Measurements from ENCODE around the gene C2orf68.
"Not testable (repeated sequence)": the region's sequence is repeated elsewhere in the genome, so short reads cannot be mapped to it uniquely, and the experiment has no call there.

The C2orf68 gene

DNA sequence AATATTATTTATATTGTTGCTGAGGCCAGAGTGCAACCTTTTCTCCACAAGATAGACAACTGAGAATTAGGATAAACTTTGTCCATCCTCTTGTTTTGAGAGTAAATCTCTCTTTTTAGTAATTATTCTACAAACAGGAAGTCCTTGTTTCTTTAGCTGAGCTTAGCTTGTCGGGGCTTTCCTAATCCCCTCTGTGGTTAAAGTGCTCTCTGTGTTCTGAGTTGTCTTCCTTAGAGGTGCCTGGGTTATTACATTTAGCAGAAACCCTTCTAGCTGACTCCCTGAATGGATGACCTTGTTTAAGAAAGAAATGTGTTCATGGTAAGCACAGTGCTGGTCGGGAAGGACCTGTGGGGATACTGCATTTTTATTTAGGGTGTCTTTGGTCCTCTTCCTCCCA, 16.8 kb upstream of the C2orf68 start:
- no peak for DNase-seq

DNA sequence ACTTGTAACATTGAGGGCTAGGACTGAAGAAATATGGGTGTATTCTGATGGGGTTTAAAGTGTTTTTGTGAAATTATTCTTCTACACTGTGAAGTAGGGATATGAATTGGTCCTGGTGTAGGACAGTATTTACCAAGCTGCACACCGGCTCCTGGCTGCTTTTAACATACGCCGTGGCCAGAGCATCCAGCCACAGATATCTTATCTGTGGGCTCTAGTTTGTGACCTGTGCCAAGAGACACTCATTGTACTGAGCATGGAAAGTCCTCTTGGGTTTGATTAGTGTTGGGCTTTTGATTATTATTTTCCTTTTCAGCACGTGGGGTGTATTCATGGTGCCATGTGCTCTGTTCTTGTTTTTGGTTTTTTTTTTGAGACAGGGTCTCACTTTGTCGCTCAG, 12.1 kb upstream of the C2orf68 start:
- no peak for DNase-seq

GRCh38 chr2:85621338-85621737, 9.5 kb upstream of the C2orf68 start:
- DNase-seq, result no peak

- no peak for DNase-seq
Observed at GRCh38 chr2:85619617-85620016, 7.8 kb upstream of the C2orf68 start.

DNA sequence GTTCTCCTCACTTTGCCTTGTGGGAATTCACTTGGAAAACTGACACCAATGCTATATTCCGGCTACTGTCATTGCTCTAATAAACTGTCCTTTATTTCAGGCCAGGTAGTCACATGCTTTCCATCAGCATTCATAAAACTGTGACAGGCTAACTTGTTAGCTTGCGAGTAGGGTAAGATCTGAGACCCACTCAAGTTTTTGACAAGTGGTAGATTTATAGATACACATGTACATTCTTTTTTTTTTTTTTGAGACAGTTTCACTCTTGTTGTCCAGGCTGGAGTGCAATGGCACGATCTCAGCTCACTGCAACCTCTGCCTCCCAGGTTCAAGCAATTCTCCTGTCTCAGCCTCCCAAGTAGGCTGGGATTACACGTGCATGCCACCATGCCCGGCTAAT, 5.9 kb upstream of the C2orf68 start:
- DNase-seq, result not testable (repeated sequence)

DNA sequence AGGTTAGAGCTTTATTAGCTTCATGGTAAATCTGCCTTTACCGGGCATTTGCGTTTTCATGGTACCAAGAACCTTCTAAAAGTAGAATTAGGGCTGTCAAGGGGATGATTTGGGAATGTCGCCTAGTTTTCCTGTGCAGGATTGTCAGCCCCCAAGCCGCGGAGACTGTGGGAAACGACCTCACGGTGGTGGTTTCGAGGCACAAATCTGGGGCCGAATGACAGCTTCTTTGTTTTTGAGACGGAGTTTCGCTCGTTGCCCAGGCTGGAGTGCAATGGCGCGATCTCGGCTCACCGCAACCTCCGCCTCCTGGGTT, 3.5 kb upstream of the C2orf68 start:
- DNase-seq, result no peak

GRCh38 chr2:85614757-85615156, 2.9 kb upstream of the C2orf68 start:
- not testable (repeated sequence) for DNase-seq

DNA sequence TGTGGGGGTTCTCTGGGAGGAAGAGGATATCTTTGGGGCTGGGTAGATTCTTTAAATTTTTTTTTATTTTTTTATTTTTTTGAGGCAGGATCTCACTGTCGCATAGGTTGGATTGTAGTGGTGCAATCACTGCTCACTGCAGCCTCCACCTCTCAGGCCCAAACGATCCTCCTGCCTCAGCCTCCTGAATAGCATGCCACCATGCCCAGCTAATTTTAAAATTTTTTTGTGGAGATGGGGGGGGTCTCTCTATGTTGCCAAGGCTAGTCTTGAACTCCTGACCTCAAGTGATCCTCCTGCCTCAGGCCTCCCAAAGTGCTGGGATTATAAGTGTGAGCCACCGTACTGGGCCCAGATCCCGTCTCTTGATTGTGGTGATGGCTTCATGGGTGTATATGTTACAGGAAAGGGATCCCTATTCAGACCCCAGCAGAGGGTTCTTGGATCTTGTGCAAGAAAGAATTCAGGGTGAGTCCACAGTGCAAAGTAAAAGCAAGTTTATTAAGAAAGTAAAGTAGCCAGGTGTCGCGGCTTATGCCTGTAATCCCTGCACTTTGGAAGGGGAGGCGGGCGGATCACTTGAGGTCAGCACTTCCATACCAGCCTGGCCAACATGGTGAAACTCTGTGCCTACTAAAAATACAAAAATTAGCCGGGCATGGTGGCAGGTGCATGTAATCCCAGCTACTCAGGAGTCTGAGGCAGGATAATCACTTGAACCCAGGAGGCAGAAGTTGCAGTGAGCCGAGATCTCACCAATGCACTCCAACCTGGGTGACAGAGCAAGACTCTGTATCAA, 2.0 kb upstream of the C2orf68 start:
- DNase-seq, result no peak

GRCh38 chr2:85611217-85611704, 605 bp downstream of the C2orf68 start:
- DNase-seq, result no peak

DNA sequence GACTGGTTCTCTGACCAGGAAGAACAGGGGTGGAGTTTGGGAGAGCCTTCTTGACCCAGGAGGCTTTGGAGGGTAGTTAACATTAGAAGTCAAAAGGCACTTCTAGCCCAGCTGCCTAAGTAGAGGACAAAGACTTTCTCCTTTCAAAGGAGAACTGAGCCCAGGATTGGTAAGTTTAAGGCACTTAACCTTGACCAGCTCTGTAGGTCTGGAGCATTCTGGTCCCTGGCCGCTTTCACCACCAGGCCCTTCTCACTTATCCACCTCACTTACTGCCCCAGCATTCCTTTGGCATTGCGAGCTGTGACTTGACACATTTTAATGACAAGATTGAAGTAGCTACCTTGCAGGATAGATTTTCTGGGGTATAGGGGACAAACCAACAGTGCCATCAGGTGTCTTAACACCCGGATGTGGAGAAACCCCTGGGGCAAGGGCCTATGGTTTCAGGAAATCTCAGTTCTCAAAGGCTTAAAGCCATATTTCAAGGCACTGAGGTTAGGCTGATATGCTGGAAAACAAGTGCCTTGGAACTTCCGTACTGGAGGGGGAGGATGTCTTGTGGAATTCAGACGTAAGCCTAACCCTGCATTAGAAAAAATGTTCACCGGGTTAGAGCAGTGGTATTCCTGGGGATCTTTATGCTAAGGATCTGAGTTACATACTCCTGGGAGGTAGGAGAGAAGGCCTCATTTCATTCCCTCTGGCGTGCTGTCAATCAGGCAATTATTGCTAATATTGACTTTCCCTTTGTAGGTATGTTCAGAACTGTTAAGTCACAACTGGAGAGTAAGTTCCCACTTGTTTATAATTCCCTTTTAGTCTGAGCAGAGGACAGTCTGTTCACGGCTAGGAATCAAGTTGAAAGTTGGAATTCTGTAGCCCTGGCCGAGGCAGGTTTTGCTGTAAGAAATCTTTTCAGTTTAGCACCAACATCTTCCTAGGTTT, 4.3 kb downstream of the C2orf68 start:
- no peak for DNase-seq

DNA sequence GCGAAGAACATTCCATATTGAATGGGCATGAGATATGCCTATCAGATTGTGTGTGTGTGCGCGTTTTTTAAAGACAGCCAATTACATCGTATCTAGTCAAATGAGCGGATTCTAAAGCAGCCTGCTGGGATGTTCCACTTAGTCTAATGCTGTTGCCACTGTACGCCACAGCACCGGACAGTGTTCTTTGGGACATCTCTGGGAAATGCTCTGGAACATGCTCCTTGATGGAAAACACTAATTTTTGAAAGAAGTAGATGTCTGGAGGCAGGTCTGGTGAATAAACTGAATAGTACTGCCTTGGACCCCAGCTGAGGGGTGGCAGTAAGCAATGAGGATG, 5.8 kb downstream of the C2orf68 start:
- no peak for DNase-seq

DNA sequence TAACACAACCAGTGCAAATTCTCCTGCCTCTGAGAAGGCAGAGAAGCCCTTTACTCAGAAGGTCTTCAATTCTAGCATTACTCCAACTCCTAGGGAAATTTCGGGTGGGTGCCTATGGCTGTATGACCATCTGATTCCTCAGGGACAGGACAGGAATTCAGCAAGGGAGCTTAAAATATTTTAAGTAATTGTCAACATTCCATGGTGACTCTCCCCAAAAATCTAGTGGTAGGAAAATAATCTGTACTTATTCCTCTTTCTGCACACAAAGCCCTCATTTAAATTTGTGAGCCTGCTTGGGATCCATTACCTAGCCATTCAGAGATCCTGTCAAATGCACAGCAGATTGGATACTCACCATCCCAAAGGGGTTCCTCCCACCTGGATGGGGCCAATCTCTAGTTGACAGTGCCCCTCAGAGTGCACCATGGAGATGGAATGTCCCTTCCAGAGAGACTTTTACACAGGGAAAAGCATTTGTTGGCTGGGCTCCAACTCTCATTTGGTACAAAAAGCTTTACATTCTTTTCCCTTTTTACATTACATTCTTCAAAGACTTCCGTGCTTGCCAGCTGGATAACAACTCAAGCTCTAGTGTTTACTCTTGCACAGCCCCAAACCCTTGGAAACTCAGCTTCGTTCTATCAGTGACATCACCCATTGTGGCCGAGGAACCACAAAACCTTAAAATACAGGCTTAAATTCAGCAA, 6.3 kb downstream of the C2orf68 start:
- no peak for DNase-seq

DNA sequence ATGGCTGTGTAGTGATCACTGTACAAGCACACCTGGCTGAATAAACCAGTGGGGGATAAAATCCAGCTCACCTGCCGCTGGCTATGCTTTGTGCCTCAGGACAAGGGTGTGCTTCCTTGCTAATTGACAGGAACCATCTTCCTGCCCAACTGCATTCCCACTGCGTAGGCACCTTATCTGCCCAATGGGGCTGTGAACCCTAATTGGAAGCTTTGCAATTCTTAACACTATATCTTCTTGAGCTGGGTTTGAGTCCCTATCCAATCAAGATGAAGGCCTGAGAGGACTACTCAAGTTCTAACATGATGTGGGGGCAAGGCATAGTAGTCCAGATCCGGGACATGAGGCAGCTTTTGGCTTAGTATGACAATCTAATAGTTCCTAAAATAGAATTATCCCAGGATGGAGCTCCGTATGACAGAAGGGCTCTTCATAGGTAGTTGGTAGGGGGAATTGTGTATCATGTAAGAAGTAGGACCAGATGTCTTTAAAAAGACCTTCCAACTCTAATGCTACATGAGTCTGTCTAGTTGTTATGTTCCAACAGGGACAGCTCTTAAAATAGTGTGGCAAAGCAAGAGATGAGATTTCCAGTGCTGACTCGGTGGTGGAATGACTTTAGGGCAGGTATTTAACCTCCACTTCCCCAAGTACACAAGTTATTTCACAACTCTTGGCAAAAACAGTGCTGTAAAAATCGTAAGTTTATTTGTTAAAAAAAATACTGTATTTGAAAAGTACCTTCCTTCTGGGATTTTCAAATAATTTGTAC, 7.1 kb downstream of the C2orf68 start:
- DNase-seq, result no peak

- not testable (repeated sequence) for DNase-seq
Observed at GRCh38 chr2:85604133-85604444, 7.8 kb downstream of the C2orf68 start.

DNA sequence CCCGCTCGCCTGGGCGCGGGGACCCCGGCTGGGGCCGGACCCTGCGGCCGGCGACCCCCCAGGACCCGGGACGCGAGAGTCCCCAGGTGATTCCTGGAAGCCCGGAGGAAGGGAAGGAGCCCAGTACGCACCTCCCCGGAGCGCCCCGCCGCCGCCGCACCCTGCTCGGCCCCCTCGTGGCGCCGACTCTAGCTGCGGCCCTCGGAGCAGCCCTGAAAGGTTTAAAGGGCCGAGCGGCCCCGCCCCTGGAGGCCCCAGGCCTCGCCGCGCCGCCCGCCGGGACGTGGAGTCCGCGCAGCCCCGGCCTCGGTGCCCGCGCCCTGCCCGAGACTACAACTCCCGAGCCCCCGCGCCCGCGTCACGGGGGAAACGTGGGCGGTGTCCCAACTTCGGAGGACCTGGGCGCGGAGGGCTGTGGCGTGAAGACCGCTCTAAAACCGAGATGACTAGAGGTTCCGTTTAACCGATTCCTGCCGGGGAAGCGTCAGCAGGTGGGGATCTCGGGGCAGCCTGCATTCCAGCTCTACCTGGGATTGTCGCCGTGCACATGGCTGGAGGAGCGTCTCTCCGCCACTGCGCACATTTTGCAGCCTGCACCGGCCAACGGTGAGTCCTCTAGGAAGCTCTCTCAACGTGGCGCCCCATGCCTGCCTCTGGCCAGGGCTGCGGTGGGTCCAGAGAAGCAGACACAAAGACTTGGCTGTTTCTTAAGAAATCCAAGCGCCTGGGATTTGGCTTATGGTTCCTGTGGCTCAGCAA, 9.2 kb downstream of the C2orf68 start, which contains the start of gene TMEM150A:
Gene TMEM150A (minus strand): TSS at position 223 of the 759 bp plus-strand sequence. CDS start 750 bp downstream, outside the sequence.
- DNase-seq, result peak; percentile 71

DNA sequence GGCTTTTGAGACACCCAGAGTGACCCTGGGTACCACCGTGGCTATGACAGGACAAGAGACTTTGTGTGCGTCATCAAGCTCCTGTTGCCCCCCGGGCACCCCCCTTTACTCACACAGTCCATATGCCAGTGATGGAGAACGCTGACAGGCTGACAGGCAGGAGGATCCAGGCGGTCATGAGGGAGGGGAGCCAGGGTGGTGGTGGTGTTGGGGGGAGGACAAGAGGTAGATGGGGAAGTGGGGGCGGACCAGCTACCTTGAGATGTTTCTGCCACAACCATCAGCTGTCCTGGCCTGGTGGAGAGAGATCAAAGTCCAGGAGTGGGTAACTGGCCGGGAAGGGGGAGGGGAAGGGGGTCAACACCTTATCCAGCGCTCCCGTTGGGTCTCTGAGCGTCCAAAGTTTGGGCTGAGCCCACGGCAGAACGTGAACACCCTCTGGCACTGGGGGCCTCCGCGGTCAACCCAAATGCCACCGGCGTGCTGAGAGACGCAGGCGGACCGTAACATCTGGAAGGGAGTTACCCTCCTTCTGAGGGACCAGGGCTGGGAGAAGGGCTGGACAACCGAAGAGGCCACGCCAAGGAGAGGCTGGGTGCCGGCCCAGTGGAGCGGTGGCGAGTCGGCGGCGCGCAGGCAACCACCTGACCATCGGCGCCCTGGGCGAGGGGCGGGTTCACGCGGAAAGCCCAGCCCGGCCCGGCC, 9.9 kb downstream of the C2orf68 start:
- no peak for DNase-seq

- no peak for DNase-seq
Observed at GRCh38 chr2:85600951-85601770, 10.7 kb downstream of the C2orf68 start.

- no peak for DNase-seq
Observed at GRCh38 chr2:85600235-85600575, 11.7 kb downstream of the C2orf68 start.

DNA sequence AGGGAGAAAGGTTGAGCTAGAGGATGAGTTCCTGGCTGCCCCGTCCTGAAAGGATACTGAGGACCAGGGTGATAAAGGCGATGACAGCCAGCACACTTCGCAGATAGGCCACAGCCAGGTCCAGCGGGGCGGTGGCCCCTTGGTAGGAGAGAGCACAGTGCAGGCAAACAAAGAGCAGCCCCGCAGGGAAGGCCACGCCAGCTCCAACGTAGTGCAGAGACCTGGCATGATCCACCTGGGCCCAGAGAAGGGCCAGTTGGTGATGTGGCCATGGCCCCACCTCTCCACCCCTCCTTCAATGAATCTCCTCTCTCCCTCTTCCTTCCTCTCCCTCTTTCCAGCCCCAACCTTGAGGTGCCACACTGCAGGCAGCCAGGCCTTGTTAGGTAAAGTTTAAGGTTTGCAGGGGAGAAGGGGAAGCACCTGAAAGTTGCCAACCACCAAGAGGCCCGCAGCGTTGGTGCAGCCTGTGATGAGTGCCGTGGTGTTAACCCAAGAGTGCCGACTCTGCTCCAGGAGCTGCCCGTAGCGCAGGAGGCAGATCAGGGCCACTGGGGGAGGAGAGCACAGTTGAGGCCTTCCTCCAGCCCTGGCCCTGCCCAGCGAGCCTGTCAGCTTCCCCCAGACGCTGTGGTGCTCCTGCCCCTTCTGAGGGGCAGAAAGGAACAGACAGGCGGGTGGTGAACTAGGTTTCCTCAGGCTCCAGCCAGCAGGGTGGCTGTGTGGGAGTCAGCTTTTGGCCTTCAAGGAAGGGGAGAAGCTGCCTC, 12.2 kb downstream of the C2orf68 start:
- DNase-seq, result no peak

Data from effector CD8-positive, alpha-beta T cell (primary cell).